ENCODE measurements around the gene PAFAH1B2.
"Not testable (repeated sequence)": the region's sequence is repeated elsewhere in the genome, so short reads cannot be mapped to it uniquely, and the experiment has no call there.

The PAFAH1B2 gene

DNA sequence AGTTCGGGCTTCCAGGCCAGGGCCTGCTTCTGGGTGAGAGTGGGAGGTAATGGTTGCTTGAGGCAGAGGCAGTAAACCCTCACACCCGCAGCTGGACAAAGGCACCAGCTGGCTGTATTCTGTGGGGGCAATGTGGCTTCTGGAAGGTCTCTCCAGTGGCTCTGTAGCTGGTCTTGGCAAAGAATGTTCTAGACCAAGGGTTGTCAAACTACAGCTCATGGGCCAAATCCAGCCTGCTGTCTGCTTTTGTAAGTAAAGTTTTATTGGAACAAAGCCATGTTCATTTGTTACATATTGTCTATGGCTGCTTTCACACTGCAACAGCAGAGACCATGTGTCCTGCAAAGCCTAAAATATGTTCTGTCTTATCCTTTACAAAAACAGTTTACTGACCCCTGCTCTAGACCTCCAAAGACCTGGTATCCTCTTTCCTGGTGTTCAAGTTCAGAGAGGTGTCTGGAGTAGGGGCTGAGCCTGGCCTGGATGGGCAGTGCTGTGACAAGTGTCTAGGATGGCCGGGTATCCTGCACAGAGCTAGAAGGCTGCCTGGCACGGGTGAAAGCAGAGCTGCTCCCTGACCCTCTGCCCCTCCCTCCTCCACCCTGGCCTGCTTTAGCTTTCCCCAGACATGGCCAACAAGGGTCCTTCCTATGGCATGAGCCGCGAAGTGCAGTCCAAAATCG is 58.4 kb downstream of the PAFAH1B2 start:
- DNase-seq (ENCODE audit: low spot score) = no peak

DNA sequence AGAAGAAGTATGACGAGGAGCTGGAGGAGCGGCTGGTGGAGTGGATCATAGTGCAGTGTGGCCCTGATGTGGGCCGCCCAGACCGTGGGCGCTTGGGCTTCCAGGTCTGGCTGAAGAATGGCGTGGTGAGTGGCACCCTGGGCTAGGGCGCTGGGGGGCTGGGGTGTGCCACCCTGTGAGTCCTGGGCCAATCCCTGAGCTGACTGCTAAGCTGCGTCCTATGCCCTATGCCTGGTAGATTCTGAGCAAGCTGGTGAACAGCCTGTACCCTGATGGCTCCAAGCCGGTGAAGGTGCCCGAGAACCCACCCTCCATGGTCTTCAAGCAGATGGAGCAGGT is 59.0 kb downstream of the PAFAH1B2 start:
- DNase-seq (ENCODE audit: low spot score) = no peak

DNA sequence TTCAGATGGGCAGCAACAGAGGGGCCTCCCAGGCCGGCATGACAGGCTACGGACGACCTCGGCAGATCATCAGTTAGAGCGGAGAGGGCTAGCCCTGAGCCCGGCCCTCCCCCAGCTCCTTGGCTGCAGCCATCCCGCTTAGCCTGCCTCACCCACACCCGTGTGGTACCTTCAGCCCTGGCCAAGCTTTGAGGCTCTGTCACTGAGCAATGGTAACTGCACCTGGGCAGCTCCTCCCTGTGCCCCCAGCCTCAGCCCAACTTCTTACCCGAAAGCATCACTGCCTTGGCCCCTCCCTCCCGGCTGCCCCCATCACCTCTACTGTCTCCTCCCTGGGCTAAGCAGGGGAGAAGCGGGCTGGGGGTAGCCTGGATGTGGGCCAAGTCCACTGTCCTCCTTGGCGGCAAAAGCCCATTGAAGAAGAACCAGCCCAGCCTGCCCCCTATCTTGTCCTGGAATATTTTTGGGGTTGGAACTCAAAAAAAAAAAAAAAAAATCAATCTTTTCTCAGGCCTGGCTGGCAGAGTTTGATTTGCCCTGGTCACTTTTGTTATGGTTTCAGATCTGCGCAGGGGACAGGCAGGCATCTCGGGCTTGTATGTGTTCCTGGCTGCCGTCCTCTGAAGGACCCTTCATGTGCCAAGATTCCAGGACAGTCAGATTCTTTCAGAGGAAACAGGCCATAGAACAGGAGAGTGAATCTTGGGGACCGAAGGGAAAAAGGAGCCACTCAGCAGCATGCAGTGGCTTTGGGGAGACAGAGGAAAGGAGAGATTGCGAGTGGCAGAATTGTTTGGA is 60.4 kb downstream of the PAFAH1B2 start:
- DNase-seq (ENCODE audit: low spot score) = no peak

DNA sequence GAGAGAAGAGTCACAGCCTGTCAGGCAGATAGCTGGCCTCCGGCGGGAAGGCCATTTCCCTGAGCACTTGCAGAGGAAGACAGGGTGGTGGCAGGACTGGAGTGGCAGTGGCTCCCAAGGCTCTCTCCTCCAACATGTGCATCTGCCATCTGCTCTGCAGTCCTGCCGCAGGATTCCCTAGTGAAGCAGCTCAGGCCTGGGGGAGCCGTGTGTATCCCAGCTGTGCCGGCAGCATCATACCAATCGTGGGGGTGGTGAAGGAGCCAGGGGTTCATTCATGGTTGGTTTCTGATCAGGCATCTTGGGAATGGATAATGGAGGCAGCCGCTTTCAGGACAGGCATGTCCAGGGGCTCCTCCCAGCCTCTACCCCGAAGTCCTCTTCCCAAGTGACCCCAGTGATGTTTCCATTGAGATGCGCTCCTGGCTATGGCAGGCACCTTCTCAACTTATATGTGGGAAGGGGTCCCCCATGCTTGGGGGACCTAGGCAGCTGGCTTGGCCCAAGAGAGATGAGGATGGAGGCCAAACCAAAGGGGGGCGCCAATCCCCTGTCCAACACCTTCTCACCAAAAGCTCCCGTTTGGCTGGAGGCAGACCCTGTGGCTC is 61.2 kb downstream of the PAFAH1B2 start:
- DNase-seq (ENCODE audit: low spot score) = no peak

DNA sequence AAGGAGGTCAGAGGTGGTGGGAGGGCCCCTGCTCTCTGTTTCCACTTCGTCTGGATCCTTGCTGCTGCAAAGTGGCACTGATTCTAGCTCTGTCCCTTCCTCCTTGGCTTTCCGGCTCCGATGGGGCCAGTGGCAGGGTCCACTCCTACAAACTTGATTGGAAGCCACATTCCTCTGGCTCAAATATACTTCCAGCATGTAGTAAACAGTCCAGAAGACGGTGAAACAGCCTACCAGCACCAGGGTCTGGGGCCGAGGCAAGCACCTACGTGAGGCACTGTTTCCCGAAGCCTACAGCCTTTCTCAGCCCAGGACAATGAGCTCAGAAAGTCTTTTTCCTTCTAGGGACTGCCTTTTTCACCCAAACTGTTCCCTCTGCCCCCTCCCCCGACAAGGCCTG is 62.0 kb downstream of the PAFAH1B2 start:
- DNase-seq (ENCODE audit: low spot score) = not testable (repeated sequence)

DNA sequence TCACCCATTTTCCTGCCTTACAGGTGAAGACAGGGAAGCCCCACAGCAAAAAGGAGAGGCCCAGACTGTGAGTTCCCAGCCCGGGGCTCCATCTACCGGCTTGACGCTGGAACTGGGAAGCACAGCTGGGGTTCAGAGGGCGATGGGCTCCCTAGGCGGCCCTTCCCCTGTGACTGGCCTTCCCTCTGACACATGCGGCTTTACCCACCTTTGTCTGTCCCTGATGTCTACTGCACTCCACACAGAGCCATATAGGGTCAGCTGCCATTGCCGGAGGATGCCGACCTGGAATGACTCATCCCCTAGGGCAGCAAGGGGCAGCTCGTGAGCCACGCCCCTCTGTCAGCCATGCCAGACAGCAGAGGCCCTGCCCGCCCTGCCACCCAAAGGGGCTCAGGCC is 62.8 kb downstream of the PAFAH1B2 start:
- DNase-seq (ENCODE audit: low spot score) = not testable (repeated sequence)

DNA sequence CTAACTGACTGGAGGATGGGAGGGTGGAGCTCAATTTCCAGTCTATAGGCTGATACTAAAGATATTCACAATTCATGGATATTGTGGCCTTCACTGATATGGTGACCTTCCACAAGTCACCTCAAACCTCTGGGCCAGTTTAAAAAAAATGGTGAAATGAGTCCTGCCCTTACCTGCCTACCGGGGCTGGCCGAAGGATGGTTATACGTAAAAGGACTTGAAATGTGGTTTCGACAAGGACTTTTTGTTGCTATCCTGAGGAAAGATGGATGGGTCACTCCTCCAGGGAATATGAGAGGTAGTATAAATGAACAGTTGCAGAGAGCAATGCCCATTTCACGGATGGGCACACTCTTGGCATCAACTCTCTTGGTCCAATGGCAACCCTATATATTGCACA is 63.4 kb downstream of the PAFAH1B2 start:
- not testable (repeated sequence) for DNase-seq (ENCODE audit: low spot score)

DNA sequence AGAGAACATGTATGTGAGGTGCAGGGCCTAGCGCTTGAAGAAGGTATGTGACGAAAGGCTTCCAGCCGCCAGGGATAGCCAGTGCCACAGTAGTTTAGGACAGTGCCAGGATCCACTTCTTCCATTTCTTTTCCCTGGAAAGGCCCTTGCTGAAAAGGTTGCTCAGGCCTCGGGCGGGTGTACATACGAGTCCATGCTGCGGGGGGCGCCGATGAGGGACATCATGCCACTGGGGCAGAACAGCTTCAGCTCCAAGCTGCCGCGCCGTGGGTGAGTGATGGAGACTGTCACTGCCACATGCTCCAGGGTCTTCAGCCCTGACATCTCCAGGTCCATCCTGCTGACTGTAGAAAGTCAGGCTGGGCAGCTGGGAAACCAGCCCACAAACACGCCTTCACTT is 64.6 kb downstream of the PAFAH1B2 start:
- not testable (repeated sequence) for DNase-seq (ENCODE audit: low spot score)

DNA sequence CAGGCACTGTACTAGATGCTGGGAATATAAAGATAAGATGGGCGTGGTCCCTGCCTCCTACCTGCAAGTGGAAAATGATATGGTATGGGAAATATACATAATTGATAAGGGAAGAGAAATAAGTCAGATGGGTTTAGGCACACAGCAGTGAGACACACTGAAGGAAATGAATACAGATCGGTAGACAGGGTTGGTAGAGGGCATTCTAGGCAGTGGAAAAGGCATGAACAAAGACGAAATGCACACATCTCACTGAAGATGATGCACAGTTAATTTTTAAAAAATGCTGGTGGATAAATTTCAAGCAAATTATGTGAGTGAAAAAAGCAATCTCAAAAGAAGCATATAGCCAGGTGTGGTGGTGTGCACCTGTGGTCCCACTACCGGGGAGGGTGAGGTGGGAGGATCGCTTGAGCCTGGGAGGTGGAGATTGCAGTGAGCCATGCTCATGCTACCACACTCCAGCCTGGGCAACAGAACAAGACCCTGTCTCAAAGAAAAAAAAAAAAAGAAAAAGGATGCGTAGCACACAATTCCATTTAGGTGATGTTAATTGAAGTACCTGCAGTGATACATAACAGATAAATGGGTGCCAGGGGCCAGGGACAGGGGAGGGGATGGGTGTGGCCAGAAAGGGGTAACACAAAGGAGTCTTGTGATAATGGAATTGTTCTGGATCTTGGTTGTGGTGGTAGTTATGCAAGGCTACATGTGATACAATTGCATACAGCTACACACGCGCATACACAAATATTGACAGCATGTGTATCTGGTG is 65.5 kb downstream of the PAFAH1B2 start:
- DNase-seq (ENCODE audit: low spot score) = not testable (repeated sequence)

DNA sequence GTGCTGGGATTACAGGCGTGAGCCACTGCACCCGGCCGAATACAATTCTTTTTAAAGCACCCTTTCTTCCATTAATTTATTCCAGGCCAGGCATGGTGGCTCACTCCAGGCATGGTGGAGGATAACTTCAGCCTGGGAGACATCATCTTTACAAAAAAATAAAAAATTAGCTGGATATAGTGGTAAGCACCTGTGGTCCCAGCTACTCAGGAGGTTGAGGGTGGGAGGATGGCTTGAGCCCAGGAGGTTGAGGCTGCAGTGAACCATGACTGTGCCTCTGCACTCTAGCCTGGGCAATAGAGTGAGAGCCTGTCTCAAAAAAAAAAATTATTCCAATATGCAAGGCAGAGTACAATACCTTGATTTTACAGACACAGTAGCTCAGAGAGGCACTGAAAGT is 66.5 kb downstream of the PAFAH1B2 start:
- no peak for DNase-seq (ENCODE audit: low spot score)

DNA sequence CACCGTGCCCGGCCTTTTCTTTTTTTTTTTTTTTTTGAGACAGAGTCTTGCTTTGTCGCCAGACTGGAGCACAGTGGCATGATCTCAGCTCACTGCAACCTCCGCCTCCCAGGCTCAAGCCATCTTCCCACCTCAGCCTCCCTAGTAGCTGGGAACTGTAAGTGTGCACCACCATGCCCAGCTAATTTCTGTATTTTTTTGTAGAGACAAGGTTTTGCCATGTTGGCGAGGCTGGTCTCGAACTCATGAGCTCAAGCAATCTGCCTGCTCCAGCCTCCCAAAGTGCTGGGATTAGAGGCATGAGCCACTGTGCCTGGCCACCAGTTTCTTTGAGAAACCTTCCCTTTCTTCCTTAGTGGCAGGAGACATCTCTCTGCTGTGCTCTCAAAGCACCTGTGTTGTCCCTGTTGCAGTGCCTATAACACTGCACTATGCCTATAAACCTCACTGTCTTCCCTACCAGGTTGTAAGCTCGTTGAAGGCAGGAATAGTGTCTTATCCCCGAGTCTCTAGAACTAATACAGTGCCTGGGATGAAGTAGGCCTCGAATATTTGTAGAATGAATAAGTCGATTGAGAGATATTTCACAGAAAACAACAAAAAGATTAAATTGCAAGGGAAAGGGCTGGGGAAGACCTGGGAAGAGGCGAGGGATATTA is 68.7 kb downstream of the PAFAH1B2 start:
- no peak for DNase-seq (ENCODE audit: low spot score)

DNA sequence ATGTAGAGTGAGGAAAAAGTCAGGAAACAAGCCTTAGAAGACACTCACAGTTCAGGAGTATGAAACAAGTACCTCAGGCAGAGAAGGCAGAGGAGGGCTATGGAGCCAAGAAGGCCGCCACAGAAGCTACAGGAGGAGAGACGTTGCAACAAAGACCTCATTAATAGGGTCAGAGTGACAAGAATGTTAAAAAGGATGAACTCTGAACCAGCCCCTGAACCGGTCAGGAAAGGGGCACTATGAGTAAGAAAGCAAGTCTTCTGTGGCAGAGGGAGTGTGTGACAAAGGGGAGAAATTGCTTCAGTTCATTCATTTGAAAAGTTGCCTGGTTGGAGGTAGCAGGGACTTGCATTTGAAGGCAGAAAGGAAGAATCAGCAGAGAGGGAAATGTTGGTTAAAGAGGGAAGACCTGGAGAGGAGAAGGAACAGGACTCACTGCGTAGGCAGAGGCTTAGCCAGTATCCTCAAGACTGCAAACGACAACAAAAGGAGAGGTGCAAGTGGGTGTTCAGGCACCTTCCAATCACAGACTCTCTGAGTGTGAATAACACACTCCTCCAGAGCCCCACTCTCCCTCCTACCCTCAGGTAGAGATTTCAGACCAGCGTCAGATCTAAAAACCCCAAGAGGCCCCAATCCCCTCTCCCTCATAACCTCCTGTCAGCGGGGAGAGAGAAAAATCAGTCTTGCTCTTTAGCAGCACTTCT is 70.5 kb downstream of the PAFAH1B2 start:
- no peak for DNase-seq (ENCODE audit: low spot score)

DNA sequence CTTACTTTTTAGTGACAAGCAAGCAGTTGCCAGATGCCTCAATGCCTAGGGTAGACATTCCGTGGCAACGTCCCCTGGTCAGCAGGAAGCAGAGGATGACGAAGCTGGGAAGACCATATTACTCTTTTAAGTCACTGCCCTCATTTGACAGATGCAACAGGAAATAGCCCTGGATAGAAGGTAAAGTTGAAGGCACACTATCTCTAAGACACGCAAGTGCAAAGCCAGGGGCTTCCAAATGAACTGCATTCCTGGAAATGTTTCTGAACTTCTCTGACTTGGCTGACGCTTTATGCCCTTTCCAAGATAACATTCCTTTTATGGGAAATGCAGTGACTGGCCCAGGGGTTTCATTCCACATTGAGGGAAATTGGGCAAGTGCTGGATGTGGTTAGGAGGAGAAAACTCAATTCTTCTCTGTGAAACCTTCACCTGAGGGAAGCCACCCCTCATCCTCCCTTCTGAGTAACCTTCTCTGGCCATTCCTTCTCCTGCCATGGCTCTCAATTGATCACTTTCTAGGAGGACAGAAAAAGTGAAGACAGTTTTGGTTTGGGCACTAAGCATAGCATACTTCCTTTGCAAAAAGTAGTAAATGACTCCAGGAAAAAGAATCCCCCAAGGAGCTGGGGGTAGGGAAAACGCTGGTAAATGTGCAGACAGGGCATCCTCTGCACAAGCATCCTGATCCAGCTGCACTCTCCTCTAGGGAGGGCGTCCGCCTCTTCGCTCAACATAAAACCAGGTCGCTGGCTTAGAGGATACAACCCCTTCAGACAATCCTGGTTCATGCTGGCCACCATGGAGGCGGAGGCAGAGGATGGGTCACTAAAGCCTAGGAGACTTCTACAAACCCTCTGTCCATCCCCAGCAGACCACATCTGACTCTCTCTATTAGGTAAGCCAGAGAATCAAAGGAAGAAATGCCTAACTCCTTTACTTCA is 73.3 kb downstream of the PAFAH1B2 start:
- no peak for DNase-seq (ENCODE audit: low spot score)

DNA sequence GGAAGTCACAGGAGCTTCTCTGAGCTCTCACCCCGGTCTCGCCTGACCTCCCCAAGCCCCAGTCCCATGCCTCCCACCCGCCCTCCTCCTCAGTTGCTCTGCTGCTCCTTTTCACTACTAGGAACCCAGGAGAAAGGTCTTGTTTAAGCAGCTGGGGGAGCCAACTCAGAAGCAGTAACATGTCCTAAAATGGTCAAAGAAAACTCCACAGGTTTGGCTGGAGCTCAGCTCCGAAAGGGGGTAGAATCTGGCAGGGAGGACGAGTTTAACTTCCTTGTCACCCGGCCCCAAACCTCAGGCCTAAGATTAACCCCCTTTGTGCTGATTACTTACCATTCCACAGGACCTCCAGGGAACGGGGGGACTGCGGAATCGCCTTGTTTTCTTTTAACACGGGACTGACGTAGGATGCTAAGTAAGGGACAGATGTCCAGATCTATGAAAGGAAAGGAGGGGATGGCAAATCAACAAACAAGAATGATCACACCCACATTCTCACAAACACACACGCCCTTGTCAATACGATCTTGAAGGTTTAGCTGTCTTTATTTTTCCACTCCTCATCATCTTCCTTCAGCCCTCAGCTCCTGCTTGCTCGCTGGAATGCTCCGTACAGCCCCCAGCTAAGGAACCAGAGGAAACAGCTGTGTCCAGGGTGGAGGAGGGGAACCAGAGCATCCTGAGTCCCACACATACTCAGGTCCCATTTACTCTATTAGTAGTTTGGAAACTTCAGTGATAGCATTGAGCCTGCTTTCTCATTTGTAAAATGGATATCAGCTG is 74.2 kb downstream of the PAFAH1B2 start:
- no peak for DNase-seq (ENCODE audit: low spot score)

DNA sequence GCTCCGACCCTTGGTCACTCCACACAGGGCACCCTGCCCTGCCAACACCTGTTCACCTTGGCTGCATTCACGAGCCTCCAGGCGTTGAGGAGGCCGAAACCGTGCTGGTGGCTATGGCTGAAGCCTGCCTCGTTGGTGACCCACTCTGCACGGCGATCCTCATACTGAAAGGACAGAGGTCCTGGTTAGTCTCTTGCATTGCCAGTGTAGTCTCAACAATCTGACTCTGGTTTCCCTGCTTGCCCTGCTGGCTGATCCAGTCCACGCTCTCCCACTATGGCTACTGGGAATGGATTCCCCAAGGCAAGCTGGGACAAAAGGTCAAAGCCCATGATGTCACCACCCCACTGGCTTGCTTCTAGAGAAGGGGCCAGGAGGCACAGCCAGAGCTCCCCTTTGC is 74.9 kb downstream of the PAFAH1B2 start:
- no peak for DNase-seq (ENCODE audit: low spot score)

DNA sequence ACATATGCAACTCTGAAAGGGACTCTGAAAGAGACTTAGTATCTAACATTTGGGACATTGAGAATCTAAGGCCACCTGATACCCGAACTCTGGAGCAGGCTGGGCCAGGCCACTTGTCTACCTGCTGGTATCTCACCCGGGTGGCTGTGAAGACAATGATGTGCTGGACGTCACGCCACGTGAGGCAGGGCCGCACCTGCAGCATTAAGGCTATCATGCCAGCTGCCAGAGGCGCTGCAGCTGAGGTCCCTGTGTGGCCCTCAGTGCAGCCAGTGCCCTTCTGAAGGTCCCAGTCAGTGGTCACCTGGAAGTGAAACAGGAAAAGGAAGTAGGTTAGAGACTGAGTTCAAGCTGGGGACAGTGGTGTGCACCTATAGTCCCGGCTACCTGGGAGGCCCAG is 75.4 kb downstream of the PAFAH1B2 start:
- DNase-seq (ENCODE audit: low spot score) = no peak

DNA sequence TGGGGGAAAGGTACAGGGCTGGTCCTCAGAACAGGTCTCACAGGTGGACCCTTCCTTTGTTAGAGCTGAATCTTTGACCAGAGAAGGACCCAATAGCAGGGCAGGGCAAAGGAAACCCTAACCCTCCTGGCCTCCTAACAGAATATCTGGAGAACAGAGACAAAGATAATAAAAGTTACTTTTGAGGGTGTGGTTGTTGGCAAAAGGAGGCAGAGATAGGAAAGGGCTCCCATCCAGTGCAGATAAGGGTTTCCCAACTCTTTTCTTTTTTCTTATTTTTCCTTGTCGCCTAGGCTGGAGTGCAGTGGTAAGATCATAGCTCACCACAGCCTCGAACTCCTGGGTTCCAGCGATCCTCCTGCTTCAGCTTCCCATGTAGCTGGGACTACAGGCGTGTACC is 75.9 kb downstream of the PAFAH1B2 start:
- DNase-seq (ENCODE audit: low spot score) = no peak

DNA sequence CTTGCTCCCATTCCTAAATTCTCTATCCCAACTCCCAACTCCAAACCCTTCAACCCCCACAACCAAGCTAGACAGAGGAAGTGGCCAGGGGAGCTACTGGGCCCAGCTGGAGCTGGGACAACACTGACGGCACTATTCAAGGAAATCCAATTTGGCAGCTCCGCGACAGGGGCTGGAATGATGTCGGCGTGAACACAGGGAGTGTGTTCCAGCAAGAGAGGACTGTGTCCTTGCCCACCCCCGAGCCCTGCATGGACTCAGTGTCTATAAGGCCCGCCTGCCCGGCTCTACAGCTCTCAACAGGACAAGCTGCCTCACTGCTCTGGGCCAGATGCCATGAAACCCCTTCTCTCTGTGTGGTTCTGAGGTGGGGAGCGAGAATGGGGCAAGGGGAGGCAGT is 76.5 kb downstream of the PAFAH1B2 start:
- DNase-seq (ENCODE audit: low spot score) = no peak

DNA sequence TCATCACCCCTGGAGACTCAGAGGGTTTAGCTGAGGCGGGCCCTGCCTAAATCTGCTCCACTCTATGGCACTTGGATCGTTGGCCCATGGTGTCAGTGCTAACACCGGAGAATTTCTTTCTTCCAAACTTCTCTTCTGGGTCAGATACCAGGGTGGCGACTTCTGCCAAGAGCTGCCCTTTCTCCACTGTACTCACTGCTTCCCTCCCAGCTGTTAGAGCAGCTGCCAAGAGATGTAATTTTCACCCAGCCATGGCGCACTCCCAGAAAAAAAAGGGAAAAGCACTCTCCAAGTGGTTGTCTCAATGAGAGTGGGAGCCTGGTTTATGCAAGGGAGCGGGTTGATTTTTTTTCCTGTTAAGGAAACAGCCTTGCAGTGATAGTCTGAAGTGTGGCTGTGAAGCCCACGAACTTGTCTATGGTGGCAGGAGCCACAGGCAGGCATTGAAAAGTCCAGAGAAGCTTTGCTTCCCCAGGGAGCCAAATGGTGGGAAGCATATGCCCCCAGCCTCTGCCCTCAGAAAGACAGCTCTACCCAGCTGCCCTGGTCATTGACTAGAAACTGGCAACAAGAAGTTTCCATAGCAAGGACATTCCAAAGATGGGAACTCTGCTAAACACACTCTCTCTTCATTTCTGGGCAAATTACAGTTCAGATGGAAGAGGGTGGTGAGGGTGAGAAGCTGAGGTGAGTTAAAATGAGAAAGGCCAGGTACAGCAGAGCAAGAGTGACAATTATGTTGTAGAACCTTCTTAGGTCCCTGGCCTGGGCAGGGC is 77.1 kb downstream of the PAFAH1B2 start:
- no peak for DNase-seq (ENCODE audit: low spot score)
